Stimulated activated CD4-positive, alpha-beta T cell treated with anti-CD3 and anti-CD28 coated beads, TNF-alpha, amount 100 ng/mL, for 4 hours (primary cell): ENCODE measurements around the gene HJURP.

Experiments used
- DNase-seq, 3 experiments: peaks; one replicate each; pipeline ENCODE4 v3.0.0-alpha.2; 2020; ENCODE audit warnings: low read depth in 3 of 3

Gene HJURP

GRCh38 chr2:233814056-233814835, 40.1 kb downstream of the HJURP start:
- DNase-seq = no peak

GRCh38 chr2:233813236-233814055, 40.9 kb downstream of the HJURP start:
- no peak for DNase-seq

GRCh38 chr2:233811732-233812131, 42.6 kb downstream of the HJURP start:
- no peak for DNase-seq

GRCh38 chr2:233811087-233811486, 43.2 kb downstream of the HJURP start:
- DNase-seq = no peak

- DNase-seq = no peak
Measured at GRCh38 chr2:233810385-233810784, 44.0 kb downstream of the HJURP start.

- DNase-seq = no peak
Measured at GRCh38 chr2:233807966-233808935, 46.1 kb downstream of the HJURP start.

DNA sequence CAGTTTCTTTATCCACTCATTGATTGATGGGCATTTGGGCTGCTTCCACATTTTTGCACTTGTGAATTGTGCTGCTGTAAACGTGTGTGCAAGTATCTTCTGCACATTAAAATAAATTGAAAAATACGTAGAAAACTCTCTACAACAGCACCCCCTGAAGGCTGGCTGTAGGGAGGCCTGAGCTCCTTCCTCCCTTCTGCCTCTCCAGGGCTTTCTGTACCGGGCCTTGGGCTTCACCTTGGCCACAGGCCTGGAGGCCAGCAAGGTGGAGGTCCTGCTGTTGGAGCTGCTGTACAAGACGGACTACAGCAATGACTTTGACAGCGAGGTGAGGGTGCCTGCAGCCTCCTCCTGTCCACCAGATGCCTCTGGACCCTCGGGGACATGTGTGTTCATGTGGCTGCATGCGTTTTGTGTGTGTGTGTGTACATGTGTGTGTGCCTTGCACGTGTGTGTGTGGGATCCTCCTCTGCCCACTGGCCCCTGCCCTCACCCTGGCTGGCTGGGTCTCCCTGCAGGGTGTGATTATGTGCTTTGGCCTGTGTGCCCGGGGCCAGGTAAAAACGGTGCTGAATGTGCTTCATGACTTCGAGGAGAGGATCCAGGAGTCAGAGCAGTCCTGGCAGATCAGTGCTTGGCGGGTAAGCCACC, 47.0 kb downstream of the HJURP start:
- DNase-seq = no peak

DNA sequence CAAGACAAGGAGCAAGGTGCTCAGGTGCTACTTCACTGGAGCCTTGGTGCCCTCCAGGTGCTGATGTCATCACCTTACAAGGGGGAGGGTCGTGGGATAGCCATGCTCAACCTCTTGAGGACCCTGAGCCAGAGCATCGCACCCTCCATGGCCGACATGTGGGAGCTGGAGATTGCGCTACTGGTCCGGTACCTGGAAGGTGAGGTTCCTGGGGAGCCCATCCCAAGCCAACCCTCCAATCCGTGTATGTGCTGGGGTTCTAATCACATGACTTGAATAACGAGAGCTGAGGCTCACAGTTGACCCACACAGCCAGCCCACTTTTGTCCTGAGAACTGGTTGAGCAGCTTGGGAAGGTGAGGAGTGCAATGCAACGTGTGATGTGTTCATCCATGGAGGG, 50.3 kb downstream of the HJURP start:
- DNase-seq = no peak

GRCh38 chr2:233803292-233803911, 50.9 kb downstream of the HJURP start:
- no peak for DNase-seq

DNA sequence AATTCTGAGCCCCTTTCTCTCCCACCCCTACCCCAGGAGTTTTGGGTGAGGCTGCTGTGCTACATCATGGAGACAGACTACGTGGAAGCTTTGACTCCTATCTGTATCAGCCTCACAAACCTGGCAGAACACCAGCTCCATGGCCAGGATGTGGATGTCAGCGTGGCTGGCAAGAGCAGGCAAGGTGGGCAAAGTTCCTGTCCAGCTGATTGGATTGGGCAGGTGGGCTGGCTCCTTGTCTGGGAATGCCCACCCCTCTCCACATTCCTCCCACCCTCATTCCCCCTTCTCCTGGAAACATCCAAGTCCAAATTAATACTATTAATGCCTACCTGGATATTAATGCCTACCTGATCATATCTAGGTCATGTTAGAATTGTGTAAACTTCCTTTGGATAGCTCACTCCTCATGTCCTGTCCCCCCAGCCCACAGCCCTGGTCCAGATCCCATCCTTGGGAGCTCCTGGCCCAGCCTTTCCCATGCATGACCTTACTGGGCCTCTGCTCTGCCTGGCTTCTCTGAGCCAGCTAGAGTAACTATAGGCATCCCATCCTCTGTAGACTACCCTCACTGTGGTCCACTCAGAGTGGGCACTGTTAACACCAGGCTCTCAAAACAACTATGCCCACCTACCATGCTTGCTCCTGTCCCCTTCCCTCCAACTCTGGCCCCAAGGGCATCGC, 52.1 kb downstream of the HJURP start:
- no peak for DNase-seq

DNA sequence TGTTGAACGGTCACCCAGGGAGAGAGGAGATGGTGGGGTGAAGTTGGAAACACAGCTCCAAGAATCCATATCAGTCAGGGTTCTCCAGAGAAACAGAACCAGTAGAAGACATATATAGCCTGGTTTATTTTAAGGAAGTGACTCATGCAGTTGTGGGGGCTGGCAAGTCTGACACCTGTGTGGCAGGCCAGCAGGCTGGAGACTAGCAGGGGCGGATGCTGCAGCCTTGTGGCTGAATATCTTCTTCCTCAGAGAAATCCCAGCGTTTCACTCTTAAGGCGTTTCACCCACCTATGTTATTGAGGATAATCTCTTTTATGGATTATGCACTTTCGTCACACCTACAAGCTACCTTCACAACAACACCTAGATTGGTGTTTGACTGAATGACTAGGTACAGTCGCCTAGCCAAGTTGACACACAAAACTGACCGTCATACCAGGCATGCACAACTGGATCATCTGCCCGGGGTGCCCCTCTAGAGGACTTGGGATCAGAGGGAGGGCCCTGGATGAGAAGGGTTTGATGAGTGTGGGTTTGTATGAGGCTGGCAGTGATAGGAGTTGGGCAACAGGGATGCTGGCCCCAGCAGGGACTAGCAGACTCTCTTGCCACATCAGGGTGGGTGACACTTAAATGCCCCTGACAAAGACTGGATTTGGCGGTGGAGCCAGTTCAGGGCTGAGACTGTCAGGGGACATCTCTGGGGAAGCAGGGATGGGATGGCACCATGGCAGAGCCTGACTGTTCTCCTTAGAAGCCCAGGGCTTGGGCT, 52.8 kb downstream of the HJURP start:
- no peak for DNase-seq

- no peak for DNase-seq
Measured at GRCh38 chr2:233800208-233800607, 54.1 kb downstream of the HJURP start.

- no peak for DNase-seq
Measured at GRCh38 chr2:233799716-233800115, 54.6 kb downstream of the HJURP start.

GRCh38 chr2:233799087-233799665, 55.2 kb downstream of the HJURP start:
- no peak for DNase-seq

- no peak for DNase-seq
Measured at GRCh38 chr2:233798335-233799086, 55.8 kb downstream of the HJURP start.

DNA sequence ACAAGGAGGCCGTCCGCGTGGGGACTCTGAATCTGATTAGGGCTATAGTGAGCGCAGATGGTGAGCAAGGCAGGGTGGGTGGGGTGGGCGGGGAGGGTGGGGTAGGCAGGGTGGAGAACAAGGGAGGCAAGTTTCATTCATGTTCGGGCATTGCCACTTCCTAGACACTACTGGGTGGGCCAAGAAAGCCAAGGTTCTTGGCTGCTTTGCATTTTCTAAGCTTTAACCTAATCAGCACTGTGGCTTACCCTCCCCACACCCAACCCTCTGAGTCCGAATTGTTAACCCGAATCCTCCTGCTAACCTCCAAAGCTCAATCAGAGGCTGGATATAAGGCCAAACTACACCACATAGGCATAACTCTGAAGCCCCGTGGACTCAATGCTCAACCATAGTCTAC, 58.1 kb downstream of the HJURP start:
- no peak for DNase-seq

DNA sequence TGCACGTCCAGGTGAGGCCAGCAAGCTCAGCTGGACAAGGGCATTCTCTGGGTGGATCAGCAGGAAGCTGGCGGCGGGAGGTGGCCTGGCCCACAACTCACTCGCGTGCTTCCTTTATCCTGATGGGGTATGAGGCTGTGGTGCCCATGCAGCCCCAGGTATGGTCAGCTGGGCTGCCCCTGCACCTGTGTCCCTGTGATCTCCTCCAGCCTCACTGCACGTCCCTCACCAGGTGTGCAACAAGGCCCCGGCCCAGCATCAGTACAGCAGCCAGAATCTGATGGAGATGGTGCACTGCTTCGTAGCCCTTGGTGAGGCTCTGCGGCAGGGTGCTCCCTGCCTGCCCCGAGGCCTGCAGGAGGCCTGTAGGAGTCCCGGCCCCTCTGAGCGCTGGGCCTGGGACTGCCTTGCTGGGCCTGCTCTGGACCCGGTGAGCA, 58.6 kb downstream of the HJURP start:
- no peak for DNase-seq

GRCh38 chr2:233794128-233794658, 60.1 kb downstream of the HJURP start:
- DNase-seq = no peak
